ENCODE measurements around the gene RHOT1. TPM values are rescaled to one million over a fixed set of nuclear protein-coding genes. Genes with fewer than 3 reads are reported as not detected.
"Not testable (repeated sequence)": the region's sequence is repeated elsewhere in the genome, so short reads cannot be mapped to it uniquely, and the experiment has no call there.

RHOT1 gene
- polyA plus RNA-seq, 4 donors, result 47.6 to 61.2 (median 57.3) TPM

DNA sequence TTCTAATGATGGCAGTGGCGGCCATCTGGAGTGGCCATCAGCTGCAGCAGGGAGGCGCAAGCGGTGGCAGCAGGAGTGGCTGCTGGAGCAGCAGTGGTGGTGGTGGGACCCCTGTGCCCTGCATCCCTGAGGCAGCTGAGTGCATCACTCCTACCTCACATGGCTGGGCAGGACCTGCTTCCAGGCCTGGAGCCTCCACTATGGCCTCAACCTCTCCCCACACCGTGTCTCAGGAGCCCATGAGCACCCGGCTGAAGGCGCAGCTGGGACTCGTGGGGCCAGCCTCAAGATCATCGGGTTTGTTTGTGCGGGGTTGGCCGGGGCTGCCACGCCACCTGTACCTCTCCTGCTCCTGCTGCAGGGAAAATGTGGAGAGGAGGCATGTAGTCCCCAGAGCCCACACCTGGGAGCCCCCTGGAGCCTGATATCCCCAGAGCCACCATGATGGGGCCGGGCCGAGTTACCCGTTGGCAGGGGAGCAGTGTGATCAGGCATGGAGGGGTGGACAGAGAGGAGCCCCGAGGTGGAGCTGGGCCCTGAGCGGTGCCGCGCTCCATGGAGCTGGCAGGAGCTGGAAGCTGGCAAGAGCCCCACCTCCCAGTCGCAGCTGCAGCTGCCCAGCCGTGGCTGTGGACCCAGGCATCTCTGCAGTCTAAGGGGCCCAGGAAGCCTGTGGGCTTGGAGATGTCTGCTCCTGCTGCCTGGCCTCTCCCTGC is 16.7 kb downstream of the RHOT1 start:
- no peak for DNase-seq (ENCODE audit: low read depth in 4 of 4, low spot score in 3 of 4)

DNA sequence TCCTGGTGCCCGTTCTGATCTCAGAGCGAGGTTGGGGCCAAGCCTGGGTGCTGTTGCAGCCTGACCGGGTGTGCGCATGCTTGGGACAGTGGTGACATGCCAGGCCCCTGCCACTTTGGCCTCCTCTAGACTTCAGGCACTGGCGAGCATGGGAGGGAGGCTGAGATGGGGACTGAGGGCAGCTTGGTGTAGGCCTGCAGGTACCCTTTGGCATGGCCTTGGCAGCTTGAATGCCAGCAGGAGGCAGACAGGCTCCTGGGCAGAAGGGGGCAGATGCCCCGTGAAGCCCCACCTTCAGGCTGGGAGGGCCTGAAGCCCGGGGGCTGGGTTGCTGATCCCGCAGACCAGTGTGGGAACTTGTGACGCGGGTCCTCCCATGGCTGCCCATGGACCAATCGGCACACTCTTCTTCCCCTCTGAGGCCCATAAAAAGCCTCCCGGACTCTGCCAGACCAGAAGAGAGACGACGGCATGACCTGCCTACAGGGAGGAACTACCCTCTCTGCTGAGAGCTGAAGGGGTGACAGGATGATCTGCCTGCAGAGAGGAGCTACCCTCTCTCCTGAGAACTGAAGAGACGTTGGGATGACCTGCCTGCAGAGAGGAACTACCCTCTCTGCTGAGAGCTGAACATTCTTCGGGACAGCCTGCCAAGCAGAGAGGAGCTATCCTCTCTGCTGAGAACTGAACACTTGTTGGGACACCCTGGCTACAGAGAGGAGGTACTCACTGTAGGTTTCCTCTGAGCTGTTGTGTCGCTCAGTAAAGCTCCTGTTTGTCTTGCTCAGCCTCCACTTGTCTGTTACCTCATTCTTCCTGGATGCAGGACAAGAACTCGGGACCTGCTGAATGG is 17.5 kb downstream of the RHOT1 start:
- DNase-seq (ENCODE audit: low read depth in 4 of 4, low spot score in 3 of 4), result no peak

GRCh38 chr17:32160526-32160925 is 18.2 kb downstream of the RHOT1 start:
- no peak for DNase-seq (ENCODE audit: low read depth in 4 of 4, low spot score in 3 of 4)

- DNase-seq (ENCODE audit: low read depth in 4 of 4, low spot score in 3 of 4), result no peak
Observed at GRCh38 chr17:32161029-32161428, 18.7 kb downstream of the RHOT1 start.

DNA sequence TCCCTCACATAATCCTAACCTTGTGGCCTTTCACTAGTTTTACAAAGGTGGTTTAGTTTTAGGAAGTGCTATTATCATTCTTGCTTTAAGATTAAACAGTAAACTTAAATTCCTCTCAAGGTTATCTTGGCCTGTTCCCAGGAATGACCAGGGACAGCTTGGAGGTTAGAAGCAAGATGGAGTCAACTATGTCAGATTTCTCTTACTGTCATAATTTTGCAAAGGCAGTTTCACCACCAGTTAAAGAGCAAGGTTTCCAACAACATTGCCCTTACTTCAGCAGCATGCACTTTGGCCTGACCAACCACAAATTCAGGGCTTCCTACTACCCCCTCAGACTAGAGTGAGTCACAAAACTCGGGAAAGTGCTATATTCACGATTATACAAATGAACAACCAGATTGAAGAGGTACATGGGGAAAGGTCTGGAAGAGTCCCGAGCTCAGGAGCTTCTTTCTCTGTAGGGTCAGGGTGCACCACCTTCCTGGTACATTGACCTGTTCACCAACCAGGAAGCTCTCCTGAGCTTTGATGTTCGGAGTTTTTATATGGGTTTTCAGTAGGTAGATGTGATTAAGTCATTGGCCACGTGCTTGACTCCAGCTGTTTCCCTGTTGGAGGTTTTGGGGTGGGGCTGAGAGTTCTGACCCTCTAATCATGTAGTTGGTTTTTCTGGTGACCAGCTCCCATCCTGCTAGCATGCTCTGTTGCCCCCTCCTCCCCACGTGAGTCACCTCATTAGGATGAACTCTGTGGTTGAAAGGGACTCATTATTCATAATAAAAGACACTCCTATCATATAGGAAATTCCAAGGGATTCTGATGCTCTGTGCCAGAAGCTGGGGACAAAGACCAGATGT is 19.4 kb downstream of the RHOT1 start:
- DNase-seq (ENCODE audit: low read depth in 4 of 4, low spot score in 3 of 4), result no peak

DNA sequence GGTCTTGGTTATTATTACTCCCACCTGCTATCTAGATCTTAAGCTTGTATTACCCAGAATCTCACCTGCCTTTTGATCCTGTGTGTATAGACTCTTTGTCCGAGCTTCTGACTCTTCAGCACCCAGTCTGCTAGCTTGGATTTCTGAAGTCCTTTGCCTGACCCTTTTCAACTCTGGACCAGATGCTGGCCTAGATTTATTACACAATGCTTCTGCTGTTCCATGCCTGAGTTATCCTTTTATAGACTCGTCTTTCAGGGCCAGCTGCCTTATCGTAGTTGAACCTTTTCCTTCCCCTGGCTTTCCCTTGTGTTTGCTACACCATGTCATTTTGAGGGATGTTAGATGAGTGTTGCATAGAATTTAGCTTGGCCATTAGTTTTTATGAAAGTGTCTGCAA is 32.6 kb downstream of the RHOT1 start:
- no peak for DNase-seq (ENCODE audit: low read depth in 4 of 4, low spot score in 3 of 4)

DNA sequence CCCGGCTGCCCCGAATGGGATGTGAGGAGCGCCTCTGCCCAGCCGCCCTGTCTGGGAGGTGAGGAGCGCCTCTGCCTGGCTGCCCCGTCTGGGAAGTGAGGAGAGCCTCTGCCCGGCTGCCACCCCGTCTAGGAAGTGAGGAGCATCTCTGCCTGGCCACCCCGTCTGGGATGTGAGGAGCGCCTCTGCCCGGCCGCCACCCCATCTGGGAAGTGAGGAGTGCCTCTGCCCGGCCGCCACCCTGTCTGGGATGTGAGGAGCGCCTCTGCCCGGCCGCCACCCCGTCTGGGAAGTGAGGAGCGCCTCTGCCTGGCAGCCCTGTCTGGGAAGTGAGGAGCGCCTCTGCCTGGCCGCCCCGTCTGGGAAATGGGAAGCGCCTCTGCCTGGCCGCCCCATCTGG is 36.4 kb downstream of the RHOT1 start:
- DNase-seq (ENCODE audit: low read depth in 4 of 4, low spot score in 3 of 4), result not testable (repeated sequence)

- DNase-seq (ENCODE audit: low read depth in 4 of 4, low spot score in 3 of 4), result not testable (repeated sequence)
Observed at GRCh38 chr17:32179103-32179502, 36.8 kb downstream of the RHOT1 start.

- DNase-seq (ENCODE audit: low read depth in 4 of 4, low spot score in 3 of 4), result not testable (repeated sequence)
Observed at GRCh38 chr17:32179526-32179925, 37.2 kb downstream of the RHOT1 start.

- DNase-seq (ENCODE audit: low read depth in 4 of 4, low spot score in 3 of 4), result not testable (repeated sequence)
Observed at GRCh38 chr17:32180262-32180661, 38.0 kb downstream of the RHOT1 start.

- no peak for DNase-seq (ENCODE audit: low read depth in 4 of 4, low spot score in 3 of 4)
Observed at GRCh38 chr17:32185875-32186274, 43.6 kb downstream of the RHOT1 start.

GRCh38 chr17:32187271-32187670 is 45.0 kb downstream of the RHOT1 start:
- DNase-seq (ENCODE audit: low read depth in 4 of 4, low spot score in 3 of 4), result no peak

DNA sequence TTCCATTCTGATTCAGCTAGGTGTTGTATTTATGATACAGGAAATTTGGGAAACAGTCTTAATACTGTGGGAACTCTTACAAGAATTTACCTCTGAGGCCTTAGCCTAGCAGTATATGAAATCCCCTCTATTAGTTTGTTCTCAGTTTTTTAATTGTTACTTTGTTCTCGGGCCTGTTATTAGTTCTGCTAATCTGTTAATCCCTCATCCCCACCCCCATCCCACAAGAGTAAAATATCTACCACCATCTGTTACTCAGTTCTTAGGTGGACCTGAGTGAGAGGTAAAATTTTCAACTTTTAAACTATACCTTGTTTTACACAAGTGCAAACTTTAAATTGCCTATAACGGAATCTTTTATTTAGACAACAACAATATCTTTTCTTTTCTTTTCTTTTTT is 47.0 kb downstream of the RHOT1 start:
- no peak for DNase-seq (ENCODE audit: low read depth in 4 of 4, low spot score in 3 of 4)

DNA sequence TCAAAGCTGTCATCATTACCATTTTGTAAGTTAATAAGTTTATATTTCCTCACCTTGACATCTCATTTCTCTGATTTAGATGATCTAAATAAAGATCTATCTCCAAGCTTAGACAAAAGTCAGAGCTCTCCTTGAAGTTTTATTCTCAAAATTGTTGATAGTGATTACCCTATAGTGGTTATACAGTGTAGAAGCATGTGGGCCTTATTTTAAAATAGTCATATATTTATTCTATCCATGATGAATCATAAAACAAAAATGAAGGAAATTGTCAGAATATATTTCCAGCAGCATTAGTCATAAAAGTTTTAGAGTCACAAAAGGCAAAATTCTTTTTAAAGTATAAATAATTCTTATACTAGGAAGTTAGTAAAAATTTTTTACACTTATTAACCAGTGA is 49.0 kb downstream of the RHOT1 start:
- no peak for DNase-seq (ENCODE audit: low read depth in 4 of 4, low spot score in 3 of 4)

GRCh38 chr17:32192379-32192778 is 50.1 kb downstream of the RHOT1 start:
- no peak for DNase-seq (ENCODE audit: low read depth in 4 of 4, low spot score in 3 of 4)

DNA sequence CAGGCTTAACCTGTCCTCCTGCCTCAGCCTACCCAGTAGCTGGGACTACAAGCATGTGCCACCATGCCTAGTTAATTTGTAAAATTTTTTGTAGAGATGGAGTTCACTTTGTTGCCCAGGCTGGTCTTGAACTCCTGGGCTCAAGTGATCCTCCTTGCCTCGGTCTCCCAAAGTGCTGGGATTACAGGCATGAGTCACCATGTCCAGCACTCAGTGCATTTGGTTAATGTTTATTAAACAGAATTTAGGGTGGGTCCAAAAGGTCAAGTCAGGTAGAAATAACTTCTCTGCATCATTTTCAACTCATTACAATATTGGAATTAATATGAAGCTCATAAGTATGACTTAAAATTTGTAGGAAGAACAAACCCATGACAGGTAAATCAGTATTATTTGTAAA is 55.7 kb downstream of the RHOT1 start:
- DNase-seq (ENCODE audit: low read depth in 4 of 4, low spot score in 3 of 4), result no peak

DNA sequence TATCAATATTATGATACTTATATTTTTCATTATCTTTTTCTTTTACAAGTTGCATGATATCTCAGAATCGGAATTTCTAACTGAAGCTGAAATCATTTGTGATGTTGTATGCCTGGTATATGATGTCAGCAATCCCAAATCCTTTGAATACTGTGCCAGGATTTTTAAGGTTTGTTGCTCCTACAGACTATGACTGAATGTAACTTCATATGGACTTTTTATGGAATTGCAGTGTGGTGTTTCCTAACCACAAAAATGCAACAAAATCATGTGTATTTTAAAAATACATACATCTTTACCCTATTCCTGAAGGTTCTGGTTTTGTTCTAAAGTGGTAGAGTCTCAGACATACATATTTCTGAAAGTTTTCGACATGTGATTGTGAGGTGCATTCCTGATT is 64.6 kb downstream of the RHOT1 start:
- no peak for DNase-seq (ENCODE audit: low read depth in 4 of 4, low spot score in 3 of 4)

GRCh38 chr17:32208436-32208835 is 66.1 kb downstream of the RHOT1 start:
- no peak for DNase-seq (ENCODE audit: low read depth in 4 of 4, low spot score in 3 of 4)

DNA sequence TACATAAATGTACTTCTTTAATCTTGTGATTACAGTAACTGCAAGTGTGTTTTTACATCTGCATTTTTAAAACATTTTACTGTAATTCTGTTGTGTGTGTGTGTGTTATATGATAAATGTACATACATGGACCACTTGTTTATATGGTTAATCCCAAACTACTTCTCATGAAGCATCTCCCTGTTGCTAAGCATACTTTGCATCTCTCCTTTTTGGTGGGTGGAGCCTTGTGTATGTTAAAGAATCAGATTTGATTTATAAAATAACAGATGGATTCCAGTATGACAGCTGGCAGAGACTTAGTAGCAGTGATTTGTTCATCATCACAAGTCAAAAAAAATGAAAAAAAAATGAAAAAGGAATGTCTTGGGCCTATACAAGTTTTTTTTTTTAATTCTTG is 67.3 kb downstream of the RHOT1 start:
- DNase-seq (ENCODE audit: low read depth in 4 of 4, low spot score in 3 of 4), result no peak

- no peak for DNase-seq (ENCODE audit: low read depth in 4 of 4, low spot score in 3 of 4)
Observed at GRCh38 chr17:32211671-32212070, 69.4 kb downstream of the RHOT1 start.

- DNase-seq (ENCODE audit: low read depth in 4 of 4, low spot score in 3 of 4), result no peak
Observed at GRCh38 chr17:32215696-32216095, 73.4 kb downstream of the RHOT1 start.
